Liver (tissue), 9 donors: ENCODE data around the gene TPD52L2. TPM values are rescaled to one million over a fixed set of nuclear protein-coding genes. Genes with fewer than 3 reads are reported as not detected.

Experiments
- DNase-seq: peaks from one replicate; pipeline ENCODE4 v3.0.0-alpha.2; 2017; ENCODE audit warnings: low spot score
- H3K27ac ChIP-seq, 2 donors: one replicate each; pipeline ENCODE4 v1.7.0; 2013; ENCODE audit warnings: inconsistent platforms in 2 of 2, low read length in 2 of 2, control low read depth in 1 of 2, low read depth in 1 of 2, mild to moderate bottlenecking in 1 of 2
- H3K27me3 ChIP-seq, 4 donors: one replicate each; pipeline versions ENCODE4 v1.6.1 to v1.7.0; 2013; ENCODE audit warnings: low read length in 3 of 4, inconsistent platforms in 1 of 4, mild to moderate bottlenecking in 1 of 4, moderate library complexity in 1 of 4; ENCODE audit not compliant: control insufficient read depth in 4 of 4, insufficient read depth in 4 of 4
- H3K36me3 ChIP-seq, 4 donors: one replicate each; pipeline versions ENCODE4 v1.6.1 to v1.7.0; 2013; ENCODE audit warnings: low read length in 3 of 4, mild to moderate bottlenecking in 3 of 4, low read depth in 1 of 4, moderate library complexity in 1 of 4; ENCODE audit not compliant: control insufficient read depth in 4 of 4, insufficient read depth in 3 of 4
- H3K4me1 ChIP-seq, 4 donors: one replicate each; pipeline versions ENCODE4 v1.6.1 to v1.7.0; 2013; ENCODE audit warnings: low read length in 3 of 4, mild to moderate bottlenecking in 3 of 4, moderate library complexity in 1 of 4; ENCODE audit not compliant: control insufficient read depth in 4 of 4, insufficient read depth in 4 of 4
- H3K4me3 ChIP-seq, 3 donors: one replicate each; pipeline versions ENCODE4 v1.6.1 to v1.7.0; 2013; ENCODE audit warnings: low read length in 3 of 3, control low read depth in 1 of 3, low read depth in 1 of 3, mild to moderate bottlenecking in 1 of 3
- H3K9ac ChIP-seq, 2 donors: one replicate each; pipeline ENCODE4 v1.7.0; 2013; ENCODE audit warnings: low read length in 2 of 2, mild to moderate bottlenecking in 2 of 2, moderate library complexity in 2 of 2, control low read depth in 1 of 2, low read depth in 1 of 2
- H3K9me3 ChIP-seq, 4 donors: one replicate each; pipeline versions ENCODE4 v1.6.1 to v1.7.0; 2013; ENCODE audit warnings: low read length in 3 of 4; ENCODE audit not compliant: control insufficient read depth in 4 of 4
- EGR1 ChIP-seq, 2 donors: IDR thresholded peaks; 2 replicates each; pipeline ENCODE4 v1.6.1; 2016 to 2018; ENCODE audit warnings: antibody characterized with exemption in 2 of 2, low read depth in 2 of 2
- FOXA2 ChIP-seq: IDR thresholded peaks from 2 replicates; pipeline ENCODE4 v1.6.1; 2016; ENCODE audit warnings: antibody characterized with exemption
- HNF4A ChIP-seq, 2 donors: conservative IDR thresholded peaks; 2 replicates each; pipeline ENCODE4 v1.6.1; 2016; ENCODE audit warnings: antibody characterized with exemption in 2 of 2, mild to moderate bottlenecking in 2 of 2
- HNF4G ChIP-seq: IDR thresholded peaks from 2 replicates; pipeline ENCODE4 v1.6.1; 2016; ENCODE audit warnings: antibody characterized with exemption
- NR2F2 ChIP-seq: IDR thresholded peaks from 2 replicates; pipeline ENCODE4 v1.6.1; 2016; ENCODE audit warnings: antibody characterized with exemption
- RAD21 ChIP-seq, 2 donors: IDR thresholded peaks; 2 replicates each; pipeline ENCODE4 v1.6.1; 2016; ENCODE audit warnings: antibody characterized with exemption in 2 of 2, mild to moderate bottlenecking in 2 of 2
- RXRA ChIP-seq, 2 donors: IDR thresholded peaks; 2 replicates each; pipeline ENCODE4 v1.6.1; 2017 to 2018; ENCODE audit warnings: antibody characterized with exemption in 2 of 2, mild to moderate bottlenecking in 1 of 2
- SP1 ChIP-seq: IDR thresholded peaks from 2 replicates; pipeline ENCODE4 v1.6.1; 2018; ENCODE audit warnings: antibody characterized with exemption, mild to moderate bottlenecking
- TAF1 ChIP-seq: conservative IDR thresholded peaks from 2 replicates; pipeline ENCODE4 v1.6.1; 2016; ENCODE audit warnings: antibody characterized with exemption, mild to moderate bottlenecking
- YY1 ChIP-seq: IDR thresholded peaks from 2 replicates; pipeline ENCODE4 v1.6.1; 2016; ENCODE audit warnings: antibody characterized with exemption, mild to moderate bottlenecking
- WGBS: extraction: QIAGEN DNeasy Blood & Tissue Kit; methylation state at CpG from one replicate; pipeline ENCODE4 v1.1.7; 2013; 5-methylcytosine and 5-hydroxymethylcytosine counted together
- polyA plus RNA-seq, 2 donors: library from polyadenylated mRNA; stranded (reverse) in 1 of 2; unstranded in 1 of 2; fragments of 200-250 nt in 1 of 2; fragments of >200 nt in 1 of 2; fragmentation: Nextera tagmentation in 1 of 2; extraction: Ambion mirVana in 1 of 2; gene quantifications; one replicate each; pipeline versions ENCODE4 v1.2.1 to v1.2.3, GENCODE V29; 2013 to 2015
- total RNA-seq, 2 donors: library from RNA; depleted of rRNA; stranded (reverse); fragments of >200 nt; gene quantifications; one replicate each; pipeline ENCODE4 v1.2.3, GENCODE V29; 2014
- TF ChIP-seq, protein P1 (sequence below): fragments of 150-350 bp; IDR thresholded peaks from 2 replicates; pipeline ENCODE4 v1.5.1; 2017; ENCODE audit warnings: improper control_type of control experiment, low read depth, low read length; ENCODE audit not compliant: missing input control
- TF ChIP-seq, protein P2 (sequence below): IDR thresholded peaks from 2 replicates; pipeline ENCODE4 v1.6.1; 2016; ENCODE audit warnings: antibody characterized with exemption
- TF ChIP-seq, protein P3 (sequence below): IDR thresholded peaks from 2 replicates; pipeline ENCODE4 v1.6.1; 2016; ENCODE audit warnings: antibody characterized with exemption
- TF ChIP-seq, protein P4 (sequence below): IDR thresholded peaks from 2 replicates; pipeline ENCODE4 v1.6.1; 2016; ENCODE audit warnings: antibody characterized with exemption
- donor health status: healthy.
- donor health status: healthy.
- donor health status: healthy.
- donor health status: healthy.
- donor health status: healthy.

The TPD52L2 gene
- total and polyA plus RNA-seq, 4 donors, result 12.3 to 33.0 (median 28.2) TPM

GRCh38 chr20:63823691-63824311, 41.3 kb upstream of the TPD52L2 start:
- 44% methylated on average over 12 of the region's 12 CpGs for WGBS
- Histone ChIP-seq H3K27me3 (no peaks in the 10 kb centered on the region), H3K27ac (no peak overlapping the region), H3K9ac (no peak overlapping the region), H3K9me3 (no peaks in the 10 kb centered on the region), H3K4me1 (no peaks in the 10 kb centered on the region), H3K4me3 (no peak overlapping the region), H3K36me3 (no peaks in the 10 kb centered on the region)
- DNase-seq, result no peak
- TF ChIP-seq RAD21 (IDR thresholded peaks at IDR 0.05) (no peak), SP1 (peak; percentile 35), YY1 (no peak), TAF1 (no peak), NR2F2 (peak; percentile 92), RXRA (IDR thresholded peaks at IDR 0.05) (peak; percentile 53 to 56), FOXA2 (no peak)
- TF ChIP-seq, protein P1, sequence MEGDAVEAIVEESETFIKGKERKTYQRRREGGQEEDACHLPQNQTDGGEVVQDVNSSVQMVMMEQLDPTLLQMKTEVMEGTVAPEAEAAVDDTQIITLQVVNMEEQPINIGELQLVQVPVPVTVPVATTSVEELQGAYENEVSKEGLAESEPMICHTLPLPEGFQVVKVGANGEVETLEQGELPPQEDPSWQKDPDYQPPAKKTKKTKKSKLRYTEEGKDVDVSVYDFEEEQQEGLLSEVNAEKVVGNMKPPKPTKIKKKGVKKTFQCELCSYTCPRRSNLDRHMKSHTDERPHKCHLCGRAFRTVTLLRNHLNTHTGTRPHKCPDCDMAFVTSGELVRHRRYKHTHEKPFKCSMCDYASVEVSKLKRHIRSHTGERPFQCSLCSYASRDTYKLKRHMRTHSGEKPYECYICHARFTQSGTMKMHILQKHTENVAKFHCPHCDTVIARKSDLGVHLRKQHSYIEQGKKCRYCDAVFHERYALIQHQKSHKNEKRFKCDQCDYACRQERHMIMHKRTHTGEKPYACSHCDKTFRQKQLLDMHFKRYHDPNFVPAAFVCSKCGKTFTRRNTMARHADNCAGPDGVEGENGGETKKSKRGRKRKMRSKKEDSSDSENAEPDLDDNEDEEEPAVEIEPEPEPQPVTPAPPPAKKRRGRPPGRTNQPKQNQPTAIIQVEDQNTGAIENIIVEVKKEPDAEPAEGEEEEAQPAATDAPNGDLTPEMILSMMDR, result no peak
- TF ChIP-seq, protein P2, sequence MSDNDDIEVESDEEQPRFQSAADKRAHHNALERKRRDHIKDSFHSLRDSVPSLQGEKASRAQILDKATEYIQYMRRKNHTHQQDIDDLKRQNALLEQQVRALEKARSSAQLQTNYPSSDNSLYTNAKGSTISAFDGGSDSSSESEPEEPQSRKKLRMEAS, result no peak

GRCh38 chr20:63825331-63826118, 39.5 kb upstream of the TPD52L2 start:
- no peaks in the 10 kb centered on the region for H3K27me3 ChIP-seq
- H3K36me3 ChIP-seq, result no peaks in the 10 kb centered on the region
- 89% methylated on average over 25 of the region's 25 CpGs for WGBS
- no peaks in the 10 kb centered on the region for H3K9me3 ChIP-seq
- no peak for TF ChIP-seq HNF4G
- TF ChIP-seq TAF1, result no peak
- no peak for TF ChIP-seq SP1
- H3K4me3 ChIP-seq, result no peak overlapping the region
- no peak overlapping the region for H3K9ac ChIP-seq
- no peak overlapping the region for H3K27ac ChIP-seq
- peaks cover 0 to 7% (median 2%) of the 10 kb centered on the region in 4 donors for H3K4me1 ChIP-seq
- DNase-seq, result no peak

DNA sequence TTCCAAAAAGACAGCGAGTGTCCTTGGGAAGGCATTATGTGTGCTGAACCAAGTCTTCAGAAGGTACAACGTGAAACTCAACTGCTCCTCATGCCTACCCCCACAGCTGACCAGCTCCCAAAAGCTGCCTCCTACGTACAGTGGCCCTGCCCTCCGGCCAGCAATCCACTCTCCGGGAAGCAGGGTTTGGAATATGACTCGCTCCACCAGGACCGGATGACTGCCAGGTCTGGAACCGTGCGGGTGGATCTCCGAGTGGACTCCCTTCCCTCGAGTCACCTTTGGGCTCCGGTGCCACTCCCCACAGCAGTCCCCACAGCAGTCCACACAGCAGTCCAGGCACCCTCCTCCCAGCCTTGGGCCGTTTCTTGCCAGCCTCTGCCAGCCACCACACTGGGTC, 38.3 kb upstream of the TPD52L2 start:
- H3K27ac ChIP-seq, result peak overlapping the region; percentile 19 to 41
- TF ChIP-seq, protein P3, sequence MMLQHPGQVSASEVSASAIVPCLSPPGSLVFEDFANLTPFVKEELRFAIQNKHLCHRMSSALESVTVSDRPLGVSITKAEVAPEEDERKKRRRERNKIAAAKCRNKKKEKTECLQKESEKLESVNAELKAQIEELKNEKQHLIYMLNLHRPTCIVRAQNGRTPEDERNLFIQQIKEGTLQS, result no peak
- TF ChIP-seq RAD21 (IDR thresholded peaks at IDR 0.05), result no peak
- TF ChIP-seq HNF4G, result no peak
- no peak for TF ChIP-seq YY1
- no peak for TF ChIP-seq NR2F2
- TF ChIP-seq FOXA2, result no peak
- TF ChIP-seq, protein P4, sequence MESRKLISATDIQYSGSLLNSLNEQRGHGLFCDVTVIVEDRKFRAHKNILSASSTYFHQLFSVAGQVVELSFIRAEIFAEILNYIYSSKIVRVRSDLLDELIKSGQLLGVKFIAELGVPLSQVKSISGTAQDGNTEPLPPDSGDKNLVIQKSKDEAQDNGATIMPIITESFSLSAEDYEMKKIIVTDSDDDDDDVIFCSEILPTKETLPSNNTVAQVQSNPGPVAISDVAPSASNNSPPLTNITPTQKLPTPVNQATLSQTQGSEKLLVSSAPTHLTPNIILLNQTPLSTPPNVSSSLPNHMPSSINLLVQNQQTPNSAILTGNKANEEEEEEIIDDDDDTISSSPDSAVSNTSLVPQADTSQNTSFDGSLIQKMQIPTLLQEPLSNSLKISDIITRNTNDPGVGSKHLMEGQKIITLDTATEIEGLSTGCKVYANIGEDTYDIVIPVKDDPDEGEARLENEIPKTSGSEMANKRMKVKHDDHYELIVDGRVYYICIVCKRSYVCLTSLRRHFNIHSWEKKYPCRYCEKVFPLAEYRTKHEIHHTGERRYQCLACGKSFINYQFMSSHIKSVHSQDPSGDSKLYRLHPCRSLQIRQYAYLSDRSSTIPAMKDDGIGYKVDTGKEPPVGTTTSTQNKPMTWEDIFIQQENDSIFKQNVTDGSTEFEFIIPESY, result no peak
- TF ChIP-seq, protein P1, result no peak
- TF ChIP-seq EGR1 (IDR thresholded peaks at IDR 0.05; ENCODE audit: low read depth in 2 of 2), result no peak
- TF ChIP-seq HNF4A (conservative IDR thresholded peaks at IDR 0.05), result no peak
- TF ChIP-seq, protein P2, result no peak
- no peak for TF ChIP-seq TAF1

More for the DNA sequence above, 38.3 kb upstream of the TPD52L2 start:
- WGBS, result 81% methylated on average over 13 of the region's 13 CpGs
- Histone ChIP-seq H3K27me3 (no peaks in the 10 kb centered on the region), H3K4me3 (no peak overlapping the region), H3K9ac (no peak overlapping the region), H3K9me3 (no peaks in the 10 kb centered on the region), H3K4me1 (peaks cover under 1 to 9% (median 6%) of the 10 kb centered on the region in 4 donors), H3K36me3 (no peaks in the 10 kb centered on the region)
- DNase-seq, result no peak
